Measurements from ENCODE around the gene SCARB1. TPM values are rescaled to one million over a fixed set of nuclear protein-coding genes. Genes with fewer than 3 reads are reported as not detected.
A peak's percentile ranks its signal among the peaks of the same experiment; 100 is the strongest.

SCARB1 gene
- total and polyA plus RNA-seq, 9 of the 15 experiments (the other 6 are each of a cell fraction or from before 2014, with no cell fraction given): 0.56 to 157 (median 52.8) TPM

- peak; percentile 6 for TF ChIP-seq ZFP36 (IDR thresholded peaks at IDR 0.05; ENCODE audit: low read depth, low read length, partially characterized antibody)
- no peak for TF ChIP-seq ZNF644 (tag; IDR thresholded peaks at IDR 0.05; ENCODE audit: low read depth)
- no peak for TF ChIP-seq ZC3H4 (CRISPR knock-in tag; IDR thresholded peaks at IDR 0.05; ENCODE audit: borderline replicate concordance)
- no peak for TF ChIP-seq SRSF1 (IDR thresholded peaks at IDR 0.05; ENCODE audit: low read depth, low read length)
- TF ChIP-seq CBFB (CRISPR knock-in tag; IDR thresholded peaks at IDR 0.05): no peak
- TF ChIP-seq NFATC3 (IDR thresholded peaks at IDR 0.05): peak; percentile 84; the same call in 1 of the 2 replicates
- peak; percentile 92; the same call in 1 of the 2 replicates for TF ChIP-seq STAT6 (CRISPR knock-in tag; IDR thresholded peaks at IDR 0.05)
- no peak for TF ChIP-seq KAT8 (IDR thresholded peaks at IDR 0.05; ENCODE audit: low read depth)
- TF ChIP-seq, protein P1, sequence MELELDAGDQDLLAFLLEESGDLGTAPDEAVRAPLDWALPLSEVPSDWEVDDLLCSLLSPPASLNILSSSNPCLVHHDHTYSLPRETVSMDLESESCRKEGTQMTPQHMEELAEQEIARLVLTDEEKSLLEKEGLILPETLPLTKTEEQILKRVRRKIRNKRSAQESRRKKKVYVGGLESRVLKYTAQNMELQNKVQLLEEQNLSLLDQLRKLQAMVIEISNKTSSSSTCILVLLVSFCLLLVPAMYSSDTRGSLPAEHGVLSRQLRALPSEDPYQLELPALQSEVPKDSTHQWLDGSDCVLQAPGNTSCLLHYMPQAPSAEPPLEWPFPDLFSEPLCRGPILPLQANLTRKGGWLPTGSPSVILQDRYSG (tag; conservative IDR thresholded peaks at IDR 0.05; ENCODE audit: low read depth): peak; percentile 94
- no peak for TF ChIP-seq GTF2E2 (tag; IDR thresholded peaks at IDR 0.05)
- TF ChIP-seq MAFG (tag; conservative IDR thresholded peaks at IDR 0.05): peak; percentile 86
- no peak for TF ChIP-seq ZNF282 (CRISPR knock-in tag; IDR thresholded peaks at IDR 0.05)
- peak; percentile 62; the same call in 1 of the 2 replicates for TF ChIP-seq HMGXB4 (CRISPR knock-in tag; IDR thresholded peaks at IDR 0.05)
- TF ChIP-seq ZNF197 (CRISPR knock-in tag; IDR thresholded peaks at IDR 0.05; ENCODE audit: low read depth): no peak
- TF ChIP-seq, protein P2, sequence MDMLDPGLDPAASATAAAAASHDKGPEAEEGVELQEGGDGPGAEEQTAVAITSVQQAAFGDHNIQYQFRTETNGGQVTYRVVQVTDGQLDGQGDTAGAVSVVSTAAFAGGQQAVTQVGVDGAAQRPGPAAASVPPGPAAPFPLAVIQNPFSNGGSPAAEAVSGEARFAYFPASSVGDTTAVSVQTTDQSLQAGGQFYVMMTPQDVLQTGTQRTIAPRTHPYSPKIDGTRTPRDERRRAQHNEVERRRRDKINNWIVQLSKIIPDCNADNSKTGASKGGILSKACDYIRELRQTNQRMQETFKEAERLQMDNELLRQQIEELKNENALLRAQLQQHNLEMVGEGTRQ (CRISPR knock-in tag; IDR thresholded peaks at IDR 0.05): peak; percentile 55
- TF ChIP-seq ZKSCAN3 (CRISPR knock-in tag; IDR thresholded peaks at IDR 0.05): no peak
- no peak for TF ChIP-seq ZNF57 (CRISPR knock-in tag; IDR thresholded peaks at IDR 0.05)
- TF ChIP-seq ZNF695 (CRISPR knock-in tag; IDR thresholded peaks at IDR 0.05): no peak
- TF ChIP-seq KDM1A (IDR thresholded peaks at IDR 0.05): peak; percentile 81 to 82
- no peak for TF ChIP-seq SAFB2 (IDR thresholded peaks at IDR 0.05; ENCODE audit: borderline replicate concordance, low read depth, low read length, severe bottlenecking)
- TF ChIP-seq, protein P3, sequence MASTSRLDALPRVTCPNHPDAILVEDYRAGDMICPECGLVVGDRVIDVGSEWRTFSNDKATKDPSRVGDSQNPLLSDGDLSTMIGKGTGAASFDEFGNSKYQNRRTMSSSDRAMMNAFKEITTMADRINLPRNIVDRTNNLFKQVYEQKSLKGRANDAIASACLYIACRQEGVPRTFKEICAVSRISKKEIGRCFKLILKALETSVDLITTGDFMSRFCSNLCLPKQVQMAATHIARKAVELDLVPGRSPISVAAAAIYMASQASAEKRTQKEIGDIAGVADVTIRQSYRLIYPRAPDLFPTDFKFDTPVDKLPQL (IDR thresholded peaks at IDR 0.05; ENCODE audit: extremely low read depth, insufficient read length): no peak
- TF ChIP-seq SETDB1 (IDR thresholded peaks at IDR 0.05; ENCODE audit: low read length): no peak
Measured at GRCh38 chr12:124904306-124905098, 40.8 kb upstream of the SCARB1 start (continued).
